HEK293 (cell line): Measurements from ENCODE around the gene CPSF6.
A peak's percentile ranks its signal among the peaks of the same experiment; 100 is the strongest.

Experiments
- KLF1 ChIP-seq: fragments of 450-650 bp; formaldehyde crosslinking; IDR thresholded peaks from 2 replicates; pipeline ENCODE4 v1.5.1; 2016; ENCODE audit warnings: missing biosample characterization, missing genetic modification characterization
- PRDM4 ChIP-seq: fragments of 450-650 bp; formaldehyde crosslinking; IDR thresholded peaks from 2 replicates; pipeline ENCODE4 v1.5.1; 2017; ENCODE audit warnings: missing biosample characterization, missing genetic modification characterization
- SCRT1 ChIP-seq: fragments of 450-650 bp; formaldehyde crosslinking; IDR thresholded peaks from 2 replicates; pipeline ENCODE4 v1.5.1; 2016; ENCODE audit warnings: missing biosample characterization, missing genetic modification characterization, borderline replicate concordance
- TSHZ1 ChIP-seq: fragments of 450-650 bp; formaldehyde crosslinking; IDR thresholded peaks from 2 replicates; pipeline ENCODE4 v1.5.1; 2016; ENCODE audit warnings: missing biosample characterization, missing genetic modification characterization, borderline replicate concordance
- WT1 ChIP-seq: fragments of 450-650 bp; formaldehyde crosslinking; IDR thresholded peaks from 2 replicates; pipeline ENCODE4 v1.5.1; 2016; ENCODE audit warnings: missing biosample characterization, missing genetic modification characterization
- YY2 ChIP-seq: fragments of 450-650 bp; formaldehyde crosslinking; IDR thresholded peaks from 2 replicates; pipeline ENCODE4 v1.5.1; 2016; ENCODE audit warnings: missing biosample characterization, missing genetic modification characterization
- ZBTB8A ChIP-seq: fragments of 450-650 bp; formaldehyde crosslinking; IDR thresholded peaks from 2 replicates; pipeline ENCODE4 v1.5.1; 2016; ENCODE audit warnings: missing biosample characterization, missing genetic modification characterization
- ZFP41 ChIP-seq: fragments of 450-650 bp; formaldehyde crosslinking; IDR thresholded peaks from 2 replicates; pipeline ENCODE4 v1.5.1; 2016; ENCODE audit warnings: missing biosample characterization, missing genetic modification characterization, borderline replicate concordance
- ZNF114 ChIP-seq: fragments of 450-650 bp; formaldehyde crosslinking; IDR thresholded peaks from 2 replicates; pipeline ENCODE4 v1.5.0; 2017; ENCODE audit warnings: missing biosample characterization, missing genetic modification characterization
- ZNF133 ChIP-seq: fragments of 450-650 bp; formaldehyde crosslinking; IDR thresholded peaks from 2 replicates; pipeline ENCODE4 v1.5.1; 2016; ENCODE audit warnings: missing biosample characterization, missing genetic modification characterization
- ZNF175 ChIP-seq: fragments of 450-650 bp; formaldehyde crosslinking; IDR thresholded peaks from 2 replicates; pipeline ENCODE4 v1.5.1; 2016; ENCODE audit warnings: missing biosample characterization, missing genetic modification characterization
- ZNF184 ChIP-seq: fragments of 450-650 bp; IDR thresholded peaks from 2 replicates; pipeline ENCODE4 v1.5.1; 2018; ENCODE audit warnings: missing biosample characterization, mild to moderate bottlenecking, missing genetic modification characterization
- ZNF202 ChIP-seq: fragments of 450-650 bp; formaldehyde crosslinking; IDR thresholded peaks from 2 replicates; pipeline ENCODE4 v1.5.1; 2016; ENCODE audit warnings: missing biosample characterization, missing genetic modification characterization, borderline replicate concordance
- ZNF211 ChIP-seq: fragments of 450-650 bp; formaldehyde crosslinking; IDR thresholded peaks from 2 replicates; pipeline ENCODE4 v1.5.1; 2016; ENCODE audit warnings: low read depth, missing biosample characterization, missing genetic modification characterization
- ZNF214 ChIP-seq: fragments of 450-650 bp; formaldehyde crosslinking; IDR thresholded peaks from 2 replicates; pipeline ENCODE4 v1.5.1; 2017; ENCODE audit warnings: missing biosample characterization, mild to moderate bottlenecking, missing genetic modification characterization, borderline replicate concordance
- ZNF24 ChIP-seq: fragments of 450-650 bp; formaldehyde crosslinking; IDR thresholded peaks from 2 replicates; pipeline ENCODE4 v1.5.1; 2016; ENCODE audit warnings: missing biosample characterization, missing genetic modification characterization
- ZNF416 ChIP-seq: fragments of 450-650 bp; formaldehyde crosslinking; IDR thresholded peaks from 2 replicates; pipeline ENCODE4 v1.5.1; 2016; ENCODE audit warnings: missing biosample characterization, missing genetic modification characterization
- ZNF518A ChIP-seq: fragments of 450-650 bp; formaldehyde crosslinking; conservative IDR thresholded peaks from 2 replicates; pipeline ENCODE4 v1.5.1; 2016; ENCODE audit warnings: low read depth, missing biosample characterization, missing genetic modification characterization
- ZNF544 ChIP-seq: fragments of 450-650 bp; formaldehyde crosslinking; IDR thresholded peaks from 2 replicates; pipeline ENCODE4 v1.5.0; 2017; ENCODE audit warnings: missing biosample characterization, missing genetic modification characterization
- ZNF560 ChIP-seq: fragments of 450-650 bp; formaldehyde crosslinking; IDR thresholded peaks from 2 replicates; pipeline ENCODE4 v1.5.1; 2017; ENCODE audit warnings: missing biosample characterization, missing genetic modification characterization, borderline replicate concordance
- ZNF561 ChIP-seq: fragments of 450-650 bp; IDR thresholded peaks from 2 replicates; pipeline ENCODE4 v1.5.1; 2018; ENCODE audit warnings: missing biosample characterization, missing genetic modification characterization, borderline replicate concordance
- ZNF571 ChIP-seq: fragments of 450-650 bp; formaldehyde crosslinking; IDR thresholded peaks from 2 replicates; pipeline ENCODE4 v1.5.0; 2017; ENCODE audit warnings: missing biosample characterization, missing genetic modification characterization
- ZNF629 ChIP-seq: fragments of 450-650 bp; formaldehyde crosslinking; IDR thresholded peaks from 2 replicates; pipeline ENCODE4 v1.5.1; 2017; ENCODE audit warnings: missing biosample characterization, missing genetic modification characterization
- ZNF654 ChIP-seq: fragments of 450-650 bp; formaldehyde crosslinking; IDR thresholded peaks from 2 replicates; pipeline ENCODE4 v1.5.1; 2016; ENCODE audit warnings: low read depth, missing biosample characterization, missing genetic modification characterization
- ZNF76 ChIP-seq: fragments of 450-650 bp; formaldehyde crosslinking; IDR thresholded peaks from 2 replicates; pipeline ENCODE4; 2016; ENCODE audit warnings: low read depth, missing biosample characterization, missing genetic modification characterization, borderline replicate concordance
- ZNF776 ChIP-seq: fragments of 450-650 bp; formaldehyde crosslinking; IDR thresholded peaks from 2 replicates; pipeline ENCODE4 v1.5.0; 2017; ENCODE audit warnings: missing biosample characterization, missing genetic modification characterization, borderline replicate concordance
- ZNF785 ChIP-seq: fragments of 450-650 bp; formaldehyde crosslinking; IDR thresholded peaks from 2 replicates; pipeline ENCODE4 v1.5.1; 2016; ENCODE audit warnings: missing biosample characterization, missing genetic modification characterization
- ZNF837 ChIP-seq: fragments of 450-650 bp; formaldehyde crosslinking; IDR thresholded peaks from 2 replicates; pipeline ENCODE4 v1.5.1; 2016; ENCODE audit warnings: missing biosample characterization, missing genetic modification characterization
- ZSCAN30 ChIP-seq: fragments of 450-650 bp; IDR thresholded peaks from 2 replicates; pipeline ENCODE4 v1.5.1; 2018; ENCODE audit warnings: missing biosample characterization, mild to moderate bottlenecking, missing genetic modification characterization, moderate library complexity

Gene CPSF6

GRCh38 chr12:69284131-69284530, 44.8 kb downstream of the CPSF6 start (continued):
- peak; percentile 82 for TF ChIP-seq ZNF518A (tag by site-specific recombination)
- no peak for TF ChIP-seq TSHZ1
- no peak for TF ChIP-seq ZNF133 (tag by site-specific recombination)
- TF ChIP-seq PRDM4 = no peak
- no peak for TF ChIP-seq ZNF785 (tag by site-specific recombination)
- TF ChIP-seq ZNF544 (tag by site-specific recombination) = no peak
- no peak for TF ChIP-seq ZNF184 (tag by site-specific recombination)
- TF ChIP-seq ZNF416 = no peak
- TF ChIP-seq ZNF214 (tag by site-specific recombination) = no peak
- no peak for TF ChIP-seq YY2 (tag by site-specific recombination)
- no peak for TF ChIP-seq ZNF114 (tag by site-specific recombination)
- no peak for TF ChIP-seq ZNF654 (tag by site-specific recombination)
- no peak for TF ChIP-seq ZNF76 (tag by site-specific recombination)
- TF ChIP-seq ZNF561 (tag by site-specific recombination) = peak; percentile 59; the same call in 1 of the 2 replicates
- TF ChIP-seq WT1 (tag by site-specific recombination) = no peak
- no peak for TF ChIP-seq ZNF24 (tag by site-specific recombination)
- TF ChIP-seq ZNF776 (tag by site-specific recombination) = no peak
- TF ChIP-seq SCRT1 (tag by site-specific recombination) = no peak
- peak; percentile 92 for TF ChIP-seq ZNF560 (tag by site-specific recombination)
- no peak for TF ChIP-seq ZNF629 (tag by site-specific recombination)
- no peak for TF ChIP-seq ZNF202 (tag by site-specific recombination)
- peak; percentile 64; the same call in 1 of the 2 replicates for TF ChIP-seq ZSCAN30 (tag by site-specific recombination)
- TF ChIP-seq KLF1 (tag by site-specific recombination) = no peak
- no peak for TF ChIP-seq ZNF211 (tag by site-specific recombination)
- no peak for TF ChIP-seq ZFP41
- no peak for TF ChIP-seq ZBTB8A (tag by site-specific recombination)
- no peak for TF ChIP-seq ZNF571 (tag by site-specific recombination)
- TF ChIP-seq ZNF175 (tag by site-specific recombination) = no peak
- no peak for TF ChIP-seq ZNF837 (tag by site-specific recombination)
